ENCODE data around the gene PFDN1. TPM values are rescaled to one million over a fixed set of nuclear protein-coding genes. Genes with fewer than 3 reads are reported as not detected.

Gene PFDN1
- total and polyA plus RNA-seq, 4 donors, result 14.0 to 30.8 (median 20.7) TPM

- TF ChIP-seq EGR1 (IDR thresholded peaks at IDR 0.05; ENCODE audit: low read depth in 2 of 2) (no peak), SP1 (IDR thresholded peaks at IDR 0.05) (peak; percentile 82), YY1 (IDR thresholded peaks at IDR 0.05) (peak; percentile 88), RAD21 (IDR thresholded peaks at IDR 0.05) (peak in 1 of 2 donors; percentile 46), FOXA2 (IDR thresholded peaks at IDR 0.05) (no peak), RXRA (IDR thresholded peaks at IDR 0.05) (peak; percentile 27 to 43), ATF3 (IDR thresholded peaks at IDR 0.05) (no peak), JUND (IDR thresholded peaks at IDR 0.05) (no peak), FOXA1 (IDR thresholded peaks at IDR 0.05) (no peak), NR2F2 (IDR thresholded peaks at IDR 0.05) (peak; percentile 28)
Observed at GRCh38 chr5:140240987-140241706, 61.8 kb downstream of the PFDN1 start (continued).

- WGBS, result 73% methylated on average over 11 of the region's 11 CpGs
- Histone ChIP-seq H3K9ac (ENCODE audit: low read depth in 1 of 2, low read length in 2 of 2) (no peak overlapping the region), H3K9me3 (ENCODE audit: control insufficient read depth in 4 of 4, low read length in 3 of 4) (no peaks in the 10 kb centered on the region), H3K36me3 (ENCODE audit: control insufficient read depth in 4 of 4, insufficient read depth in 3 of 4, low read depth in 1 of 4, low read length in 3 of 4) (peaks cover 0 to 2% (median 0%) of the 10 kb centered on the region in 4 donors), H3K27me3 (ENCODE audit: control insufficient read depth in 4 of 4, insufficient read depth in 4 of 4, low read length in 3 of 4) (no peaks in the 10 kb centered on the region), H3K4me3 (ENCODE audit: low read depth in 1 of 3, low read length in 3 of 3) (no peak overlapping the region), H3K4me1 (ENCODE audit: control insufficient read depth in 4 of 4, insufficient read depth in 4 of 4, low read length in 3 of 4) (peaks cover 6 to 35% (median 24%) of the 10 kb centered on the region in 4 donors), H3K27ac (ENCODE audit: low read depth in 1 of 2, low read length in 2 of 2) (no peak overlapping the region)
- TF ChIP-seq GABPA (IDR thresholded peaks at IDR 0.05 in 1 of 2, conservative IDR thresholded peaks at IDR 0.05 in 1 of 2) (no peak), CTCF (IDR thresholded peaks at IDR 0.05; ENCODE audit: low read depth, low read length, missing input control) (peak; percentile 53), RAD21 (IDR thresholded peaks at IDR 0.05) (peak; percentile 66 to 80)
- DNase-seq (ENCODE audit: low spot score), result no peak
Observed at GRCh38 chr5:140239939-140240700, 62.8 kb downstream of the PFDN1 start.

- Histone ChIP-seq H3K9me3 (ENCODE audit: control insufficient read depth in 4 of 4, low read length in 3 of 4) (no peaks in the 10 kb centered on the region), H3K36me3 (ENCODE audit: control insufficient read depth in 4 of 4, insufficient read depth in 3 of 4, low read depth in 1 of 4, low read length in 3 of 4) (no peaks in the 10 kb centered on the region), H3K27me3 (ENCODE audit: control insufficient read depth in 4 of 4, insufficient read depth in 4 of 4, low read length in 3 of 4) (no peaks in the 10 kb centered on the region), H3K9ac (ENCODE audit: low read depth in 1 of 2, low read length in 2 of 2) (no peak overlapping the region), H3K27ac (ENCODE audit: low read depth in 1 of 2, low read length in 2 of 2) (no peak overlapping the region), H3K4me1 (ENCODE audit: control insufficient read depth in 4 of 4, insufficient read depth in 4 of 4, low read length in 3 of 4) (peaks cover 6 to 32% (median 20%) of the 10 kb centered on the region in 4 donors), H3K4me3 (ENCODE audit: low read depth in 1 of 3, low read length in 3 of 3) (no peak overlapping the region)
- no peak for DNase-seq (ENCODE audit: low spot score)
- 98% methylated on average over 5 of the region's 5 CpGs for WGBS
- TF ChIP-seq TAF1 (conservative IDR thresholded peaks at IDR 0.05) (no peak), REST (IDR thresholded peaks at IDR 0.05) (no peak), MAX (IDR thresholded peaks at IDR 0.05) (no peak), YY1 (IDR thresholded peaks at IDR 0.05) (no peak), HNF4G (IDR thresholded peaks at IDR 0.05) (no peak), SP1 (IDR thresholded peaks at IDR 0.05) (no peak), CTCF (IDR thresholded peaks at IDR 0.05; ENCODE audit: low read depth, low read length, missing input control) (no peak), EGR1 (IDR thresholded peaks at IDR 0.05; ENCODE audit: low read depth in 2 of 2) (no peak), GABPA (IDR thresholded peaks at IDR 0.05 in 1 of 2, conservative IDR thresholded peaks at IDR 0.05 in 1 of 2) (no peak), FOXA1 (IDR thresholded peaks at IDR 0.05) (no peak)
Observed at GRCh38 chr5:140239461-140239860, 63.4 kb downstream of the PFDN1 start.
